H1 (cell line): Measurements from ENCODE around the gene C2orf81. TPM values are rescaled to one million over a fixed set of nuclear protein-coding genes. Genes with fewer than 3 reads are reported as not detected.

Experiments
- CTCF ChIA-PET: fragments of 300-600 bp; sonication (Branson Sonifier 250); formaldehyde crosslinking; loops from one replicate; lab custom pipeline; 2021; ENCODE audit not compliant: partially characterized antibody; lab: Charles Lee
- POLR2A ChIA-PET: fragments of 300-600 bp; sonication (Branson Sonifier 250); formaldehyde crosslinking; loops from one replicate; lab custom pipeline; 2021; ENCODE audit warnings: inconsistent platforms; ENCODE audit not compliant: partially characterized antibody; lab: Charles Lee
- DNase-seq, 2 experiments: peaks; one replicate each; pipeline versions ENCODE4 v3.0.0 to v3.0.0-alpha.2; 2010 to 2022; ENCODE audit warnings: low spot score in 2 of 2, low read depth in 1 of 2, mixed read lengths in 1 of 2
- FAIRE-seq: peaks from 2 replicates; lab custom pipeline; 2011; peaks lifted over from hg19 to GRCh38; lab: Jason Lieb, UNC
- H2AFZ ChIP-seq: 2 replicates; pipeline ENCODE4 v1.8.1; 2012; ENCODE audit warnings: low read length, inconsistent platforms
- H2AK5ac ChIP-seq: 2 replicates; pipeline ENCODE4 v1.6.1; 2013; ENCODE audit warnings: low read depth, low read length
- H2BK120ac ChIP-seq: replicated peaks from 2 replicates; pipeline ENCODE3; 2013; ENCODE audit warnings: low read depth, low read length, inconsistent platforms
- H2BK12ac ChIP-seq: 2 replicates; pipeline ENCODE4 v1.6.1; 2013; ENCODE audit warnings: low read depth, low read length
- H2BK15ac ChIP-seq: 2 replicates; pipeline ENCODE4 v1.6.1; 2013; ENCODE audit warnings: low read length
- H2BK20ac ChIP-seq: 2 replicates; pipeline ENCODE4 v1.6.1; 2013; ENCODE audit warnings: low read length
- H2BK5ac ChIP-seq: 2 replicates; pipeline ENCODE4 v1.6.1; 2013; ENCODE audit warnings: low read depth, low read length
- H3K14ac ChIP-seq: 2 replicates; pipeline ENCODE4 v1.6.1; 2013; ENCODE audit warnings: inconsistent platforms; ENCODE audit not compliant: insufficient read length
- H3K18ac ChIP-seq: 2 replicates; pipeline ENCODE4 v1.6.1; 2013; ENCODE audit warnings: low read length; ENCODE audit errors: extremely low read depth
- H3K23ac ChIP-seq: 2 replicates; pipeline ENCODE4 v1.6.1; 2013; ENCODE audit warnings: inconsistent platforms; ENCODE audit not compliant: insufficient read length
- H3K23me2 ChIP-seq: 2 replicates; pipeline ENCODE4 v1.6.1; 2013; ENCODE audit warnings: low read depth, low read length
- H3K27ac ChIP-seq: 2 replicates; pipeline ENCODE4 v1.6.1; 2011; ENCODE audit warnings: low read depth, low read length, inconsistent platforms
- H3K27me3 ChIP-seq, 4 experiments: replicated peaks in 1 of 4; 1 replicate in 1 of 4; 2 replicates in 3 of 4; pipeline versions ENCODE4 v1.6.1 to v1.8.1; 2011 to 2013; ENCODE audit warnings: low read length in 3 of 4, mild to moderate bottlenecking in 3 of 4, inconsistent platforms in 2 of 4, mixed read lengths in 2 of 4, moderate library complexity in 1 of 4; ENCODE audit not compliant: control insufficient read depth in 3 of 4, insufficient read depth in 3 of 4; ENCODE audit errors: extremely low read depth in 1 of 4
- H3K36me3 ChIP-seq, 4 experiments: 2 replicates each; pipeline versions ENCODE4 v1.6.1 to v1.8.1; 2011 to 2013; ENCODE audit warnings: mild to moderate bottlenecking in 4 of 4, low read length in 3 of 4, moderate library complexity in 2 of 4, control low read depth in 1 of 4, inconsistent platforms in 1 of 4; ENCODE audit not compliant: insufficient read depth in 4 of 4, control insufficient read depth in 2 of 4
- H3K4ac ChIP-seq: replicated peaks from 2 replicates; pipeline ENCODE3; 2013; ENCODE audit warnings: low read length, low read depth, mixed read lengths, inconsistent platforms; ENCODE audit not compliant: insufficient read length
- H3K4me1 ChIP-seq, 4 experiments: replicated peaks in 1 of 4; 1 replicate in 1 of 4; 2 replicates in 3 of 4; pipeline versions ENCODE4 v1.6.1 to v1.8.1; 2011 to 2013; ENCODE audit warnings: low read length in 3 of 4, inconsistent platforms in 2 of 4, mixed read lengths in 1 of 4; ENCODE audit not compliant: insufficient read depth in 4 of 4, control insufficient read depth in 3 of 4
- H3K4me2 ChIP-seq, 2 experiments: 2 replicates each; pipeline versions ENCODE4 v1.6.1 to v1.8.1; 2011 to 2013; ENCODE audit warnings: low read depth in 2 of 2, low read length in 2 of 2, control low read depth in 1 of 2, inconsistent platforms in 1 of 2, mild to moderate bottlenecking in 1 of 2; ENCODE audit not compliant: insufficient read depth in 1 of 2
- H3K4me3 ChIP-seq, 4 experiments: fragments of 200-600, 300-600 bp in 1 of 4; sonication (generic), shearing (Covaris generic), sonication (Bioruptor Twin) in 1 of 4; 2 replicates each; pipeline versions ENCODE4 v1.5.1 to v1.8.1; 2011 to 2016; ENCODE audit warnings: low read length in 4 of 4, low read depth in 3 of 4, control low read depth in 2 of 4, inconsistent platforms in 2 of 4, mild to moderate bottlenecking in 2 of 4, mixed read lengths in 1 of 4, moderate library complexity in 1 of 4; ENCODE audit not compliant: insufficient read depth in 2 of 4; ENCODE audit errors: extremely low read depth in 1 of 4
- H3K56ac ChIP-seq: replicated peaks from 2 replicates; pipeline ENCODE3; 2013; ENCODE audit warnings: low read depth, mild to moderate bottlenecking, mixed read lengths, low read length, inconsistent platforms; ENCODE audit not compliant: insufficient read length
- H3K79me1 ChIP-seq: 2 replicates; pipeline ENCODE4 v1.6.1; 2013; ENCODE audit warnings: low read depth, low read length, control low read depth
- H3K79me2 ChIP-seq, 2 experiments: 2 replicates each; pipeline versions ENCODE4 v1.6.1 to v1.8.1; 2012 to 2013; ENCODE audit warnings: low read length in 2 of 2, mild to moderate bottlenecking in 2 of 2, inconsistent platforms in 1 of 2; ENCODE audit not compliant: insufficient read depth in 2 of 2, control insufficient read depth in 1 of 2
- H3K9ac ChIP-seq, 4 experiments: replicated peaks in 1 of 4; 1 replicate in 1 of 4; 2 replicates in 3 of 4; pipeline versions ENCODE4 v1.6.1 to v1.8.1; 2011 to 2013; ENCODE audit warnings: low read depth in 3 of 4, low read length in 3 of 4, control low read depth in 2 of 4, mild to moderate bottlenecking in 2 of 4, moderate library complexity in 2 of 4, inconsistent platforms in 1 of 4; ENCODE audit errors: extremely low read depth in 1 of 4
- H3K9me3 ChIP-seq, 2 experiments: 2 replicates each; pipeline versions ENCODE4 v1.6.1 to v1.8.1; 2012 to 2013; ENCODE audit warnings: mild to moderate bottlenecking in 2 of 2, moderate library complexity in 2 of 2, control low read depth in 1 of 2, inconsistent platforms in 1 of 2, low read depth in 1 of 2, low read length in 1 of 2, mixed read lengths in 1 of 2; ENCODE audit not compliant: insufficient read depth in 2 of 2
- H4K20me1 ChIP-seq, 2 experiments: replicated peaks in 1 of 2; 2 replicates each; pipeline versions ENCODE3 to v1.8.1; 2011 to 2013; ENCODE audit warnings: inconsistent platforms in 2 of 2, low read length in 2 of 2, mild to moderate bottlenecking in 1 of 2; ENCODE audit not compliant: insufficient read depth in 2 of 2, control insufficient read depth in 1 of 2
- H4K5ac ChIP-seq: 2 replicates; pipeline ENCODE4 v1.6.1; 2013; ENCODE audit warnings: low read length, low read depth, mixed read lengths, inconsistent platforms; ENCODE audit not compliant: insufficient read length
- H4K8ac ChIP-seq: 2 replicates; pipeline ENCODE4 v1.8.0; 2013; ENCODE audit warnings: mild to moderate bottlenecking, moderate library complexity, low read length, inconsistent platforms; ENCODE audit not compliant: insufficient read depth; ENCODE audit errors: extremely low read depth
- H4K91ac ChIP-seq: replicated peaks from 2 replicates; pipeline ENCODE3; 2013; ENCODE audit warnings: low read length, mixed read lengths, inconsistent platforms; ENCODE audit not compliant: insufficient read length
- CEBPB ChIP-seq: IDR thresholded peaks from 2 replicates; pipeline ENCODE4 v1.6.1; 2012; ENCODE audit warnings: low read depth, low read length
- CTBP2 ChIP-seq: IDR thresholded peaks from 2 replicates; pipeline ENCODE4 v1.7.0; 2011; ENCODE audit warnings: borderline replicate concordance, mild to moderate bottlenecking, moderate library complexity, mixed read lengths, low read length; ENCODE audit not compliant: insufficient read depth, insufficient read length
- E2F6 ChIP-seq: IDR thresholded peaks from 2 replicates; pipeline ENCODE4 v1.6.1; 2012; ENCODE audit warnings: inconsistent platforms
- KDM1A ChIP-seq: fragments of 200-600, 300-600 bp; sonication (generic); IDR thresholded peaks from 2 replicates; pipeline ENCODE4 v1.7.1; 2016; ENCODE audit warnings: mild to moderate bottlenecking, low read length, borderline replicate concordance
- POLR2A ChIP-seq, 2 experiments: IDR thresholded peaks; 1 replicate in 1 of 2; 2 replicates in 1 of 2; pipeline ENCODE4 v1.6.1; 2011; ENCODE audit warnings: low read depth in 2 of 2, low read length in 2 of 2, mild to moderate bottlenecking in 2 of 2; ENCODE audit errors: control extremely low read depth in 1 of 2
- RAD21 ChIP-seq, 2 experiments: IDR thresholded peaks in 1 of 2; conservative IDR thresholded peaks in 1 of 2; 2 replicates each; pipeline ENCODE4 v1.6.1; 2011; ENCODE audit warnings: low read depth in 2 of 2, low read length in 2 of 2, improper control_type of control experiment in 1 of 2, inconsistent platforms in 1 of 2, mild to moderate bottlenecking in 1 of 2, moderate library complexity in 1 of 2
- RXRA ChIP-seq: IDR thresholded peaks from 2 replicates; pipeline ENCODE4 v1.6.1; 2011; ENCODE audit warnings: low read depth, mild to moderate bottlenecking, low read length, moderate library complexity; ENCODE audit not compliant: insufficient read depth
- SP1 ChIP-seq: IDR thresholded peaks from 2 replicates; pipeline ENCODE4 v1.6.1; 2011; ENCODE audit warnings: low read depth, low read length
- SP2 ChIP-seq: IDR thresholded peaks from 2 replicates; pipeline ENCODE4 v1.6.1; 2012; ENCODE audit warnings: mild to moderate bottlenecking, low read length, inconsistent platforms
- YY1 ChIP-seq: IDR thresholded peaks from 2 replicates; pipeline ENCODE4 v1.6.1; 2011; ENCODE audit warnings: low read depth, mild to moderate bottlenecking, low read length
- WGBS, 2 experiments: shearing (Covaris generic) in 1 of 2; methylation state at CpG; one replicate each; pipeline versions ENCODE4 v1.1.6 to v1.1.7; 2013 to 2015; ENCODE audit warnings: low lambda C conversion rate in 2 of 2, mixed read lengths in 2 of 2, inconsistent platforms in 1 of 2, low coverage in 1 of 2, missing lambda C conversion rate in 1 of 2; ENCODE audit not compliant: insufficient replicate concordance in 2 of 2, insufficient coverage in 1 of 2, insufficient read length in 1 of 2; ENCODE audit errors: extremely low coverage in 1 of 2, missing lambda C conversion rate in 1 of 2; 5-methylcytosine and 5-hydroxymethylcytosine counted together
- polyA plus RNA-seq, 7 experiments: library from polyadenylated mRNA; depleted of rRNA in 3 of 7; stranded (reverse) in 5 of 7; unstranded in 2 of 7; fragments of >200 nt in 5 of 7; fragments of 200-250 nt in 2 of 7; gene quantifications; 1 replicate in 5 of 7; 2 replicates in 1 of 7; 4 replicates in 1 of 7; pipeline versions ENCODE4 v1.2.1 to v1.2.3, GENCODE V29; 2011 to 2013; ENCODE audit warnings: missing spikeins in 2 of 7, mixed read lengths in 2 of 7
- total RNA-seq: library from RNA; stranded (reverse); fragmentation: NEBNext Ultra II Directional; extraction: Animal tissue kit (Norgen Biotek cat#: 25700); gene quantifications from 2 replicates; pipeline ENCODE4 v1.2.1, GENCODE V29; 2021

C2orf81 gene
- total and polyA plus RNA-seq, 2 of the 8 experiments (the other 6 are each of a cell fraction or from before 2014, with no cell fraction given): 1.6 to 3.3 TPM

DNA sequence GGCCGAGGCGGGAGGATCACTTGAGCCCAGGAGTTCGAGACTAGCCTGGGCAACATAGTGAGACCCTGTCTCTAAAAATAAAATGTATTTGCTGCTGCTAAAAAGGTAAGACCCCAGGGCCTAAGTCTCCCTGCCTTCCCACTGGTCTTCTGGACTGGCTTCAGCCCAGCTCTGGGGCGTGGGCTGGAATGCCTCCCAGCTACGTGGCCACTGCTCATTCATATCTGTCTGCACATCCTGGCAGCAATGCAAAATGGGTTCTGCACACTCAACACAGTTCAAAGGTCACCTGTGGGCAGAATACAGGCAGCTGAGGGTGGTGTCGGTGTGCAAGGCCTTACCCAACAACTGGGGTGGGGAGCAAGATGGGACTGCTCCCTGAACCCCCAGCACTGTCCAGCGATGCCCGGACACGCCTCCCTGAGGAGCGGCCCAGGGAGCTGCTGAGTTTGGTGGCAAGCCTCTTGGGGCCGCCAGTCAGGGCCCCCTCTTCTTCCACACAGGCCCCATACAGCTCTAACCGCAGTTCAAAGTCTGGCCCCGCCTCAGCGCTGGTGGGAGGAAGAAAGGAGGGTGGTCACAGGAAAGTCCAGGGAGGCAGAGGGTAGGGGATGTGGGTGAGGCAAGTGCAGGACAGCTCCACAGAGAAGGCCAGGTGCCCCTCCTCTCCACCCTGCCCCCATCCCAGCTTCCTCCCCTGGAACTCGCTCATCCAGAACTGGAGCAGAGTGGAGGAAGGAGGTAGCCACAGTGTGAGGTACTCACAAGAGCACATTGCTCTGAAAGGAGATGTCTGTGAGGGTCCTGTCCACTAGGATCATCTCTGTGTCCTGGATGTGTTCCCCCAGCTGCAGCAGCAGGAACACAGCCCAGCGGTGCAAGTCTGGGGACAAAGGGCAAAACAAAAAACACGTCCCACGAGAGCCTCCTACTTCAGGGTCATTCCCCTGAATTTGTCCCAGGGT is 8.3 kb upstream of the C2orf81 start:
- peaks cover 20 to 74% (median 58%) of the 10 kb centered on the region in 4 experiments for H3K36me3 ChIP-seq
- FAIRE-seq: no peak
- H3K4me3 ChIP-seq: no peak overlapping the region
- no peak overlapping the region for H4K5ac ChIP-seq
- no peak overlapping the region for H2BK12ac ChIP-seq
- H3K4me2 ChIP-seq: no peak overlapping the region
- WGBS, 2 experiments: 92% methylated on average over 17 of the region's 18 CpGs; no CpG with 5 or more reads in 1 of the 2 experiments
- no peak overlapping the region for H3K14ac ChIP-seq
- H2BK20ac ChIP-seq: no peak overlapping the region
- no peak overlapping the region for H2BK120ac ChIP-seq
- POLR2A ChIA-PET: interaction anchor here (0.7 to 5.5 kb wide), 5 partner anchors 8 to 32 kb away, joined by 3 to 42 read pairs (median 5); partner anchors contain the start of genes C2orf81 and WDR54
- H3K23me2 ChIP-seq: no peaks in the 10 kb centered on the region
- H4K20me1 ChIP-seq: peaks cover 4 to 19% of the 10 kb centered on the region in 2 experiments
- H2BK15ac ChIP-seq: no peak overlapping the region
- DNase-seq: no peak
- no peak overlapping the region for H2AK5ac ChIP-seq
- no peaks in the 10 kb centered on the region for H3K27me3 ChIP-seq
- H3K4ac ChIP-seq: no peak overlapping the region
- H3K23ac ChIP-seq: no peak overlapping the region
- H2AFZ ChIP-seq: no peak overlapping the region
- no peak overlapping the region for H4K91ac ChIP-seq
- H3K79me2 ChIP-seq: peaks cover 0 to 4% of the 10 kb centered on the region in 2 experiments; a peak in 2 of 4 replicates
- peaks cover 5% of the 10 kb centered on the region; the same call in 1 of the 2 replicates for H3K79me1 ChIP-seq
- H3K56ac ChIP-seq: no peak overlapping the region
- no peak overlapping the region for H3K9ac ChIP-seq
- no peaks in the 10 kb centered on the region for H3K9me3 ChIP-seq
- no peak overlapping the region for H3K18ac ChIP-seq
- 0 out of 7 replicates have a peak, but pooled peaks cover 0 to 2% (median 0%) of the 10 kb centered on the region in 4 experiments for H3K4me1 ChIP-seq
- no peak overlapping the region for H3K27ac ChIP-seq
- H4K8ac ChIP-seq: no peak overlapping the region
- no peak overlapping the region for H2BK5ac ChIP-seq
- CTCF ChIA-PET: interaction anchor here (1.0 to 2.7 kb wide), 4 partner anchors 14 to 180 kb away, joined by 3 to 9 read pairs (median 4); no protein-coding TSS in a partner anchor
- TF ChIP-seq RXRA: no peak
- TF ChIP-seq E2F6: no peak
- no peak for TF ChIP-seq KDM1A
- TF ChIP-seq POLR2A (IDR thresholded peaks at IDR 0.05; ENCODE audit: control extremely low read depth in 1 of 2, low read depth in 2 of 2, low read length in 2 of 2): no peak
- no peak for TF ChIP-seq CTBP2
- TF ChIP-seq CEBPB: no peak
- no peak for TF ChIP-seq YY1
- TF ChIP-seq SP2: no peak
- TF ChIP-seq SP1: no peak
- TF ChIP-seq RAD21 (IDR thresholded peaks at IDR 0.05 in 1 of 2, conservative IDR thresholded peaks at IDR 0.05 in 1 of 2; ENCODE audit: low read depth in 2 of 2, low read length in 2 of 2): no peak
